Nucleus accumbens (tissue), 56 donors: ENCODE results near the gene DCAF4.
"Not testable (repeated sequence)": the region's sequence is repeated elsewhere in the genome, so short reads cannot be mapped to it uniquely, and the experiment has no call there.

ENCODE experiments used
- DNase-seq, 56 donors: peaks; one replicate each; lab custom pipeline; 2025; lab: John Stamatoyannopoulos, UW

The DCAF4 gene

GRCh38 chr14:72925815-72926291, 411 bp upstream of the DCAF4 start:
- no peak for DNase-seq

GRCh38 chr14:72928872-72929271, 2.6 kb downstream of the DCAF4 start:
- DNase-seq, result no peak

DNA sequence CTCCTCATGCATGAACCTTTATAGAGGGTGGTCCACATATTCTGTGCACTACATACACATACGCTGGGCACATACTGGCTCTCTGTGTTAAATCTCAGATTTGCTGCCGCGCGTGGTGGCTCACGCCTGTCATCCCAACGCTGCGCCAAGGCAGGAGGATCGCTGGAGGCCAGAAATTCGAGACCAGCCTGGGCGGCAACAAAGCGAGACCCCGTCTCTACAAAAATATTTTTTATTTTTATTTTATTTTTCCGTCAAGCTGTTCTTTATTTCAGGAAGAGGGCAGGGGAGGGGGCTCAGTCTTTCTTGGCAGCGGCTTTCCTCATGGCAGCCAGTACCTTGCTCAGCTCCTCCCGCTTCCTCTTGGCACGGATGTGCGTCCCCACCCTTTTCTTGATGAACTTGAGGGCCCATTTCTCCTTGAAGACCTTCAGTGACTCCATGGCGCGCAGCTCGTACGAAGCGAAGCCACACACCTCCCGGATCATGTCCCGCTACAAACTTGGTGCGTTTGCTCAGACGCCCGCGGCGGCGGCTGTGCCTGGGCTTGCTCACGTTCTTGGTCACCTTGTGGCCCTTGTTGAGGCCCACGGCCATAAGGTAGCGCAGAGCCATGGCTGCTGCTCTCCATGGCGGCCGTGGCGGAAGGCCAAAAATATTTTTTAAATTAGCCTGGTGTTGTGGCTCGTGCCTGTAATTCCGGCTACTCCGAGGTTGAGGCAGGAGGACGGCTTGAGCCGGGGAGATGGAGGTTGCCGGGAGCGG, 3.2 kb downstream of the DCAF4 start:
- DNase-seq, result no peak

- no peak for DNase-seq
Observed at GRCh38 chr14:72932893-72933292, 6.6 kb downstream of the DCAF4 start.

DNA sequence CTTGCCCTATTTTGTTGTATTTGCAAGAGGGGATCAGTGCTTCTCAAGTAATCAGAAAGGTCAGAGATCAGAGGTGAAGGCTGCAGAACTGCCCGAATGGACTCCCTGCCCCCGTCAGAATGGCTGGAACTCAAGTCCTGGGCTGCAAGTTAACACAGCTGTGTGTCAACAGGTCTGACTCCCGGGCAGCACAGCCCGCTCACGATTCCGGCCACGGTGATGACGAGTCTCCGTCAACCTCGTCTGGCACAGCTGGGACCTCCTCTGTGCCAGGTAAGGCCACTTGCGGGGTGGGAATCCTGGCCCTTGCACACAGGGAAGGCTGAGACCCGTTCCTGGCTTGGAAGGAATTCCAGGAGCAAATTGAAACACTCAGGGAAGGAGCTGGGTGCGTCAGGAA, 13.4 kb downstream of the DCAF4 start:
- DNase-seq, result no peak

DNA sequence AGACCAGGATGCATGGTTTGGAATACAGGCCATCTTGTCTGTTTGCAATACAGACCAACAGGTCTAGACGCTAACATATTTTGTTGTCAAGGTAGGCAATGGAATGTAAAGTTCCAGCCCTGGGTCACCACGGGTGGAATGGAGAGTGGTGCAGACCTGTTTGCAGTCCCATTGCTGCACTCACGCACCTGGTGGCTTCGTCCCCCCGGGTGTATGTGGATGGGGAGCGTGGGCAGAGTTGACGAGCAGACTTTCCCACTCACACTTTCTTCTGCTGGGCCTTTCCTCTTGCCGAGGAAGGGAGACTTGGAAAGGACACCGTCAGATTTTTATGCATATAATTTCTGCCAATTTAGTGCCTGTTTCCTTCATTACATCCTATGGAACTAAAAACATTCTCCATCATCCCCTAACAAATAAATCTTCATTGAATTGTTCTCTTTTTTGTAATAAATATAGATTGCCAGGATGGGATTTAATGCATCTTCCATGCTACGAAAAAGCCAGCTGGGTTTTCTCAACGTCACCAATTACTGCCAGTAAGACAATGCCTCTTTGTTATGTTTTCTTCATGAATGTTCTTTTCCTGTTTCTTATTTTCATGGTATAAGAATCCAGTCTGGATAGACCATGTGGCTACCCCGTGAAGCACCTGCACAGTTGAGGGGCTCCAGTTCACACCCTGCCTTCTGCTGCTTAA, 15.2 kb downstream of the DCAF4 start:
- peak in 5 of 56 donors; percentile 5 to 15 (median 10) for DNase-seq

GRCh38 chr14:72942934-72943333, 16.7 kb downstream of the DCAF4 start:
- no peak for DNase-seq

GRCh38 chr14:72943876-72944430, 17.7 kb downstream of the DCAF4 start:
- DNase-seq, result no peak

- DNase-seq, result no peak
Observed at GRCh38 chr14:72945356-72946027, 19.2 kb downstream of the DCAF4 start.

DNA sequence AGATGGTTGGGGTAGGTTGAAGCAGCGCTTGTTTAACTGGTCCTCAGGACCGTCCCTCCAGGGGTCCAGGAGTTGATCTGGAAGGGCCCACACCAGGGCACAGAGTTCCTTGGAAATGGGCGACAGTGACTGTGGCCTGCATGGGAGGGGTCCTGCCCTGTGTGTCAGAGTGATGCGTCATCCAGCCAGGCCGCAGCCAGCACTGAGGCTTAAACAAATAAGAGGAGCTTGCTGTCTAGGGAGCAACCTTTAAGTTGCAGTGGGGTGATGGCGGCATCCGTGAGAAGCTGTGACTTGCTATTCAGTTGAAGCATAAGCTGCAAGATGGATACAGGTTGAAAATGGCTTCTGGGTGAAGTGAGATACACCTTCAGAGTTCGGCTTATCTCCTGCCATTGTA, 20.2 kb downstream of the DCAF4 start:
- DNase-seq, result no peak

GRCh38 chr14:72947366-72948160, 21.3 kb downstream of the DCAF4 start:
- DNase-seq, result no peak

GRCh38 chr14:72948481-72949138, 22.3 kb downstream of the DCAF4 start:
- peak in 39 of 56 donors; percentile 5 to 84 (median 22) for DNase-seq

- DNase-seq, result no peak
Observed at GRCh38 chr14:72952171-72952570, 25.9 kb downstream of the DCAF4 start.

- DNase-seq, result not testable (repeated sequence)
Observed at GRCh38 chr14:72956741-72957140, 30.5 kb downstream of the DCAF4 start.

- DNase-seq, result no peak
Observed at GRCh38 chr14:72957213-72957612, 30.9 kb downstream of the DCAF4 start.

DNA sequence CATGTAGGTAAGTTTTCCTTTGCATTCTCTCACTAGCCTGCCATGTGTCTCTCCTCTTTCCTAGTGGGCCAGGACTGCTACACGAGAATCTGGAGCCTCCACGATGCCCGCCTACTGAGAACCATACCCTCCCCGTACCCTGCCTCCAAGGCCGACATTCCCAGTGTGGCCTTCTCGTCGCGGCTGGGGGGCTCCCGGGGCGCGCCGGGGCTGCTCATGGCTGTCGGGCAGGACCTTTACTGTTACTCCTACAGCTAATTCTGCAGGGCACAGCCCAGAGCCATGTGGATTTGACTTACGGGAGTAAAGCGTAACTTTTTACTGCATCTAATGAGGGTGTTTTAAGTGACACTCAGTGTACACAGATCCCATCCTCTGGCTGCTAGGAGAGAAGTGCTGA, 32.3 kb downstream of the DCAF4 start:
- no peak for DNase-seq

GRCh38 chr14:72961016-72961415, 34.8 kb downstream of the DCAF4 start:
- not testable (repeated sequence) for DNase-seq

- DNase-seq, result no peak
Observed at GRCh38 chr14:72961579-72962335, 35.5 kb downstream of the DCAF4 start.

DNA sequence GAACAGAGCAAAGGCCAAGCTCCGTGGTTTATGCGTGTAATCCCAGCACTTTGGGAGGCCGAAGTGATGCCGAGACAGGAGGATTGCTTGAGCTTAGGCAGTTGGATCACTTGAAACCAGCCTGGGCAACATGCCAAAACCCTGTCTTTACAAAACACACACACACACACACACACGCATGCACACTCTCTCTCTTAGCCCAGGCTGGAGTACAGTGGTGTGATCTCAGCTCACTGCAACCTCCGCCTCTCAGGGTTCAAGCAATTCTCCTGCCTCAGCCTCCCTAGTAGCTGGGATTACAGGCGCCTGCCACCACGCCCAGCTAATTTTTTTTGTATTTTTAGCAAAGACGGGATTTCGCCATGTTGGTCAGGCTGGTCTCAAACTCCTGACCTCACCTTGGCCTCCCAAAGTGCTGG, 36.1 kb downstream of the DCAF4 start:
- DNase-seq, result peak in 5 of 56 donors; percentile 7 to 30 (median 12)
